B cell (primary cell): ENCODE results near the gene AUTS2.

ENCODE experiments used
- CTCF ChIP-seq: fragments of 200-600 bp; IDR thresholded peaks from one replicate; pipeline ENCODE4 v1.8.0; 2022; ENCODE audit warnings: antibody characterized with exemption, mild to moderate bottlenecking
- EZH2 ChIP-seq: IDR thresholded peaks from 2 replicates; pipeline ENCODE4 v1.6.1; 2012; ENCODE audit warnings: borderline replicate concordance, low read depth, mild to moderate bottlenecking, moderate library complexity, low read length; ENCODE audit not compliant: insufficient read depth, poor library complexity, severe bottlenecking

GRCh38 chr7:70565721-70566370 lies 967.6 kb downstream of the AUTS2 start:
- TF ChIP-seq EZH2 (no peak), CTCF (no peak)
